HepG2 (cell line): ENCODE results near the gene NPEPL1. TPM values are rescaled to one million over a fixed set of nuclear protein-coding genes. Genes with fewer than 3 reads are reported as not detected.

Experiments used
- ATRX ChIP-seq: sonication (generic); formaldehyde crosslinking; IDR thresholded peaks from 2 replicates; pipeline ENCODE4 v1.4.0; 2020; ENCODE audit warnings: missing genetic modification reagents, borderline replicate concordance
- DNMT1 ChIP-seq: sonication (generic); formaldehyde crosslinking; IDR thresholded peaks from 2 replicates; pipeline ENCODE4 v1.5.1; 2020; ENCODE audit warnings: mild to moderate bottlenecking, missing genetic modification reagents
- GFI1 ChIP-seq: sonication (generic); formaldehyde crosslinking; IDR thresholded peaks from 2 replicates; pipeline ENCODE4 v1.5.0; 2020; ENCODE audit warnings: missing genetic modification reagents, mild to moderate bottlenecking, borderline replicate concordance
- HNRNPH1 ChIP-seq: fragments of 200-400 bp; formaldehyde crosslinking; optimal IDR thresholded peaks from 2 replicates; pipeline ENCODE3; 2017; ENCODE audit warnings: mild to moderate bottlenecking, low read depth, low read length
- HNRNPK ChIP-seq: fragments of 200-400 bp; formaldehyde crosslinking; IDR thresholded peaks from 2 replicates; pipeline ENCODE4 v1.6.1; 2018; ENCODE audit warnings: low read length, low read depth, moderate library complexity, mild to moderate bottlenecking; ENCODE audit not compliant: poor library complexity, severe bottlenecking
- ISX ChIP-seq: sonication (generic); formaldehyde crosslinking; conservative IDR thresholded peaks from 2 replicates; pipeline ENCODE4 v1.5.0; 2020; ENCODE audit warnings: missing genetic modification reagents
- NFKBIZ ChIP-seq: IDR thresholded peaks from 2 replicates; pipeline ENCODE4 v1.6.1; 2018; ENCODE audit warnings: missing genetic modification reagents, missing compliant biosample characterization
- PBX3 ChIP-seq: sonication (generic); formaldehyde crosslinking; IDR thresholded peaks from 2 replicates; pipeline ENCODE4 v1.8.1; 2023; ENCODE audit warnings: missing genetic modification reagents, inconsistent platforms, borderline replicate concordance
- POGK ChIP-seq: sonication (generic); formaldehyde crosslinking; conservative IDR thresholded peaks from 2 replicates; pipeline ENCODE4 v1.8.0; 2022; ENCODE audit warnings: mild to moderate bottlenecking, moderate library complexity, missing genetic modification reagents
- RFXANK ChIP-seq: IDR thresholded peaks from 2 replicates; pipeline ENCODE4 v1.6.1; 2016
- ZNF136 ChIP-seq: sonication (generic); formaldehyde crosslinking; IDR thresholded peaks from 2 replicates; pipeline ENCODE4 v1.8.1; 2022; ENCODE audit warnings: low read depth, mild to moderate bottlenecking, moderate library complexity, missing genetic modification reagents
- ZNF543 ChIP-seq: sonication (generic); formaldehyde crosslinking; IDR thresholded peaks from 2 replicates; pipeline ENCODE4 v1.4.0; 2020; ENCODE audit warnings: mild to moderate bottlenecking, missing genetic modification reagents
- polyA plus RNA-seq, 8 experiments: library from polyadenylated mRNA; depleted of rRNA in 3 of 8; stranded (reverse) in 7 of 8; unstranded in 1 of 8; fragments of >200 nt; fragmentation: Illumina TruSeq in 4 of 8; extraction: Trizol in 4 of 8; gene quantifications; 2 replicates each; pipeline versions ENCODE4 v1.2.1 to v1.2.3, GENCODE V29; 2011 to 2016; ENCODE audit warnings: low read depth in 4 of 8, missing spikeins in 1 of 8, mixed read lengths in 1 of 8; ENCODE audit not compliant: insufficient read depth in 1 of 8
- total RNA-seq, 5 experiments: library from RNA; depleted of rRNA; stranded (reverse); fragments of >200 nt; fragmentation: Illumina TruSeq; extraction: Trizol; gene quantifications; 2 replicates each; pipeline ENCODE4 v1.2.3, GENCODE V29; 2016; ENCODE audit warnings: low read depth in 1 of 5
- TF ChIP-seq, protein P1 (sequence below), 2 experiments: fragments of 450-650 bp in 1 of 2; sonication (generic) in 1 of 2; formaldehyde crosslinking in 1 of 2; IDR thresholded peaks; 2 replicates each; pipeline versions ENCODE4 v1.6.1 to v1.8.0; 2016 to 2022; ENCODE audit warnings: antibody characterized with exemption in 1 of 2, mild to moderate bottlenecking in 1 of 2, missing genetic modification reagents in 1 of 2
- TF ChIP-seq, protein P2 (sequence below): sonication (generic); formaldehyde crosslinking; IDR thresholded peaks from 2 replicates; pipeline ENCODE4 v1.5.1; 2020; ENCODE audit warnings: missing genetic modification reagents, mild to moderate bottlenecking, borderline replicate concordance

Gene NPEPL1
- total and polyA plus RNA-seq, 2 of the 13 experiments (the other 11 are each of a cell fraction or from before 2014, with no cell fraction given), result 4.1 to 7.5 TPM

- TF ChIP-seq, protein P1, sequence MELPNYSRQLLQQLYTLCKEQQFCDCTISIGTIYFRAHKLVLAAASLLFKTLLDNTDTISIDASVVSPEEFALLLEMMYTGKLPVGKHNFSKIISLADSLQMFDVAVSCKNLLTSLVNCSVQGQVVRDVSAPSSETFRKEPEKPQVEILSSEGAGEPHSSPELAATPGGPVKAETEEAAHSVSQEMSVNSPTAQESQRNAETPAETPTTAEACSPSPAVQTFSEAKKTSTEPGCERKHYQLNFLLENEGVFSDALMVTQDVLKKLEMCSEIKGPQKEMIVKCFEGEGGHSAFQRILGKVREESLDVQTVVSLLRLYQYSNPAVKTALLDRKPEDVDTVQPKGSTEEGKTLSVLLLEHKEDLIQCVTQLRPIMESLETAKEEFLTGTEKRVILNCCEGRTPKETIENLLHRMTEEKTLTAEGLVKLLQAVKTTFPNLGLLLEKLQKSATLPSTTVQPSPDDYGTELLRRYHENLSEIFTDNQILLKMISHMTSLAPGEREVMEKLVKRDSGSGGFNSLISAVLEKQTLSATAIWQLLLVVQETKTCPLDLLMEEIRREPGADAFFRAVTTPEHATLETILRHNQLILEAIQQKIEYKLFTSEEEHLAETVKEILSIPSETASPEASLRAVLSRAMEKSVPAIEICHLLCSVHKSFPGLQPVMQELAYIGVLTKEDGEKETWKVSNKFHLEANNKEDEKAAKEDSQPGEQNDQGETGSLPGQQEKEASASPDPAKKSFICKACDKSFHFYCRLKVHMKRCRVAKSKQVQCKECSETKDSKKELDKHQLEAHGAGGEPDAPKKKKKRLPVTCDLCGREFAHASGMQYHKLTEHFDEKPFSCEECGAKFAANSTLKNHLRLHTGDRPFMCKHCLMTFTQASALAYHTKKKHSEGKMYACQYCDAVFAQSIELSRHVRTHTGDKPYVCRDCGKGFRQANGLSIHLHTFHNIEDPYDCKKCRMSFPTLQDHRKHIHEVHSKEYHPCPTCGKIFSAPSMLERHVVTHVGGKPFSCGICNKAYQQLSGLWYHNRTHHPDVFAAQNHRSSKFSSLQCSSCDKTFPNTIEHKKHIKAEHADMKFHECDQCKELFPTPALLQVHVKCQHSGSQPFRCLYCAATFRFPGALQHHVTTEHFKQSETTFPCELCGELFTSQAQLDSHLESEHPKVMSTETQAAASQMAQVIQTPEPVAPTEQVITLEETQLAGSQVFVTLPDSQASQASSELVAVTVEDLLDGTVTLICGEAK (IDR thresholded peaks at IDR 0.05), result peak; percentile 99
- TF ChIP-seq, protein P1 (CRISPR knock-in tag; IDR thresholded peaks at IDR 0.05), result peak; percentile 97
- TF ChIP-seq ISX (CRISPR knock-in tag) (peak; percentile 25; the same call in 1 of the 2 replicates), HNRNPK (peak; percentile 96), ATRX (CRISPR knock-in tag) (no peak), NFKBIZ (CRISPR knock-in tag) (peak; percentile 99), HNRNPH1 (peak; percentile 87), ZNF136 (CRISPR knock-in tag) (peak; percentile 99), GFI1 (CRISPR knock-in tag) (peak; percentile 87; the same call in 1 of the 2 replicates), ZNF543 (CRISPR knock-in tag) (peak; percentile 100), DNMT1 (CRISPR knock-in tag) (peak; percentile 100), RFXANK (CRISPR knock-in tag) (peak; percentile 93), PBX3 (CRISPR knock-in tag) (peak; percentile 37), POGK (peak; percentile 100)
- TF ChIP-seq, protein P2, sequence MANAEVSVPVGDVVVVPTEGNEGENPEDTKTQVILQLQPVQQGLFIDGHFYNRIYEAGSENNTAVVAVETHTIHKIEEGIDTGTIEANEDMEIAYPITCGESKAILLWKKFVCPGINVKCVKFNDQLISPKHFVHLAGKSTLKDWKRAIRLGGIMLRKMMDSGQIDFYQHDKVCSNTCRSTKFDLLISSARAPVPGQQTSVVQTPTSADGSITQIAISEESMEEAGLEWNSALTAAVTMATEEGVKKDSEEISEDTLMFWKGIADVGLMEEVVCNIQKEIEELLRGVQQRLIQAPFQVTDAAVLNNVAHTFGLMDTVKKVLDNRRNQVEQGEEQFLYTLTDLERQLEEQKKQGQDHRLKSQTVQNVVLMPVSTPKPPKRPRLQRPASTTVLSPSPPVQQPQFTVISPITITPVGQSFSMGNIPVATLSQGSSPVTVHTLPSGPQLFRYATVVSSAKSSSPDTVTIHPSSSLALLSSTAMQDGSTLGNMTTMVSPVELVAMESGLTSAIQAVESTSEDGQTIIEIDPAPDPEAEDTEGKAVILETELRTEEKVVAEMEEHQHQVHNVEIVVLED, result peak; percentile 93
Measured at GRCh38 chr20:58650776-58651558, 41.6 kb upstream of the NPEPL1 start, which contains the start of gene STX16 (continued).
